Astrocyte of the cerebellum (primary cell): Measurements from ENCODE around the gene LRSAM1.

Source experiments
- DNase-seq: peaks from one replicate; pipeline ENCODE4 v3.0.0-alpha.2; 2011; ENCODE audit warnings: low read depth
- H3K4me3 ChIP-seq: 2 replicates; pipeline ENCODE4 v1.5.1; 2011; ENCODE audit warnings: mild to moderate bottlenecking, low read depth, low read length, moderate library complexity
- CTCF ChIP-seq: IDR thresholded peaks from 2 replicates; pipeline ENCODE4 v1.5.1; 2012; ENCODE audit warnings: low read length, low read depth, moderate library complexity, mild to moderate bottlenecking; ENCODE audit errors: missing control alignments
- in situ Hi-C: cut with HindIII; loops from 2 replicates; pipeline ENCODE4 v1.10.0; 2017; ENCODE audit warnings: low sequenced_read_pairs

LRSAM1 gene

GRCh38 chr9:127467621-127468020, 16.3 kb downstream of the LRSAM1 start:
- DNase-seq = no peak
- no peak for TF ChIP-seq CTCF
- in situ Hi-C loops = no loop called here
- no peak overlapping the region for H3K4me3 ChIP-seq

GRCh38 chr9:127470662-127471061, 19.4 kb downstream of the LRSAM1 start:
- in situ Hi-C loops = no loop called here
- no peak for DNase-seq
- no peak for TF ChIP-seq CTCF

GRCh38 chr9:127473501-127473900, 22.2 kb downstream of the LRSAM1 start:
- H3K4me3 ChIP-seq = no peak overlapping the region
- TF ChIP-seq CTCF = no peak
- in situ Hi-C loops = no loop called here
- no peak for DNase-seq

More at GRCh38 chr9:127470662-127471061, 19.4 kb downstream of the LRSAM1 start:
- no peak overlapping the region for H3K4me3 ChIP-seq

DNA sequence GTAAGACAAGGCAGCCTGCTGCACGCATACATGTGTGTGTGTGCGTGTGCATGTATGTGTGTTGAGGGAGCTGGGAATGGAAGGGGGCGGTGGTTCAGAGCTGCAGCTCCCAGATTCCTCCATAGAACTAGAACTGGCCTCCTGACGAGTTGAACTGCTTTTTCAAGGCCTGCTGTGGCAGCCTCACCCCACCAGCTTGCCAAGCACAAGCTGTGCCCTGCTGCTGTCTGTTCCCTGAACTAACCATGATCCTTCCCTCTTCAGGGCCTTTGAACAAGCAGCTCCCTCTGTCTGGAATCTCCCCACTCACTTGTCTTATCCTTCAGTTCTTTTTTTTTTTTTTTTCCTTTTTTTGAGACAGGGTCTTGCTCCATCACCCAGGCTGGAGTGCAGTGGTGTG, 22.6 kb downstream of the LRSAM1 start:
- DNase-seq = no peak
- in situ Hi-C loops = no loop called here
- H3K4me3 ChIP-seq = no peak overlapping the region
- no peak for TF ChIP-seq CTCF

GRCh38 chr9:127474592-127474991, 23.3 kb downstream of the LRSAM1 start:
- in situ Hi-C loops = no loop called here
- no peak for TF ChIP-seq CTCF
- H3K4me3 ChIP-seq = no peak overlapping the region
- no peak for DNase-seq

DNA sequence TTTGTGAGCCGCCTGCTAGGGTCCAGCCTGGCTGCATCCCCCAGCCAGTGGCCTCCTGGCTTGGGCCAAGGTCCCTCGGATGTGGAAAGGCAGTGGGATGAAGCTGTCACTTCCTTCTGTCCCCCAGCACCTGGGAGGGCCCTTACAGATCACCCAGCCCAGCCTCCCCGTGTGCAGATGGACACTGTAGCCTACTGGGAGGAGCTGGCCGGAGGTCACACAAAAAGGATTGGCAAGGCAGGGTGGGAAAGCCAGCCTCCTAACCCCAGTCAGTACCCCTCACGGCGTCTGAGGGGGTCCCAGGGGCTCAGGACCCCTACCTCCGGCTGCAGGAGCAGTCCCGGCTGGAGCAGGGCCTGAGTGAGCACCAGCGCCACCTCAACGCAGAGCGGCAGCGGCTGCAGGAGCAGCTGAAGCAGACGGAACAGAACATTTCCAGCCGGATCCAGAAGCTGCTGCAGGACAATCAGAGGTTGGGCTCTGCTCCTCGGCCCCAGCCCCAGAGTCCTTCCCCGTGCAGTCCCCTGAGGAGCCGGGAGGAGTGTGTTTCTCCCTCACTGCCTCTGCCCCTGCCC, 28.3 kb downstream of the LRSAM1 start:
- no peak for TF ChIP-seq CTCF
- in situ Hi-C loops = no loop called here
- DNase-seq = no peak

More for the DNA sequence above, 28.3 kb downstream of the LRSAM1 start:
- H3K4me3 ChIP-seq = no peak overlapping the region
